ENCODE data around the gene RBM19. TPM values are rescaled to one million over a fixed set of nuclear protein-coding genes. Genes with fewer than 3 reads are reported as not detected.

Gene RBM19
- total RNA-seq, 1 donor from 2014 or later = 13.5 TPM

DNA sequence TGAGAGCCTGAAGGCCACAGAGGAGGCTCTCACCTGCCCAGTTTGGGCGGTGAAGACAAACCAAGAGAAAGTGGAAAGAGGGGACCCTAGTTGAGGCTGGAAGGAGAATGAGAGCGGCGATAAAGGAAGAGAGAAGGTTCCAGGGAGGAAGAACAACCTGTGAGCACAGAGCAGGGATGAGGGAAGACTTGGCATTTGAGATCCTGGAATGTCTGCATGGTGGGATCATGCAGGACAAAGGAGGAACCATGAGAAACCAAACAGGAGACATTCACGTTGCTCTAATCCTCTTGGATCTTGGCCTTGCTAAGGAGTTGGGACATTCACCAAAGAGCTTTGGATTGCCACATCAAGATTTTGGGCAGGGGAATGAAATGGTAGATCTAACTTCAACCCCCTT, 22.9 kb upstream of the RBM19 start:
- DNase-seq (ENCODE audit: low spot score) = no peak
- ATAC-seq = no peak

DNA sequence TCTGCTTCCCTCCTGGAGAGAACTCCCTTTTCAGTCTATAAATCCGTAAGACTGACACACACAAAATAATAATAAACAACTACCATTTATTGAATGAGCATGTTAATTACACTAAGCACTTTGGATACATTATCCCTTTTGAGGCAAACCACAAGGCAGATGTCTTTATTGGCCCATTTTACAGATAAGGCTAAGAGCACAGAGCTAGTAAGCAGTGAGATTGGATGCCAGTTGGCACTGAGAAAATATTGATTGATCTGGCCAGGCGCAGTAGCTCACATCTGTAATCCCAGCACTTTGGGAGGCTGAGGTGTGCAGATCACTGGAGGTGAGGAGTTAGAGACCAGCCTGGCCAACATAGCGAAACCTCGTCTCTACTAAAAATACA, 21.9 kb upstream of the RBM19 start:
- ATAC-seq (peak; percentile 57), DNase-seq (ENCODE audit: low spot score) (no peak)

DNA sequence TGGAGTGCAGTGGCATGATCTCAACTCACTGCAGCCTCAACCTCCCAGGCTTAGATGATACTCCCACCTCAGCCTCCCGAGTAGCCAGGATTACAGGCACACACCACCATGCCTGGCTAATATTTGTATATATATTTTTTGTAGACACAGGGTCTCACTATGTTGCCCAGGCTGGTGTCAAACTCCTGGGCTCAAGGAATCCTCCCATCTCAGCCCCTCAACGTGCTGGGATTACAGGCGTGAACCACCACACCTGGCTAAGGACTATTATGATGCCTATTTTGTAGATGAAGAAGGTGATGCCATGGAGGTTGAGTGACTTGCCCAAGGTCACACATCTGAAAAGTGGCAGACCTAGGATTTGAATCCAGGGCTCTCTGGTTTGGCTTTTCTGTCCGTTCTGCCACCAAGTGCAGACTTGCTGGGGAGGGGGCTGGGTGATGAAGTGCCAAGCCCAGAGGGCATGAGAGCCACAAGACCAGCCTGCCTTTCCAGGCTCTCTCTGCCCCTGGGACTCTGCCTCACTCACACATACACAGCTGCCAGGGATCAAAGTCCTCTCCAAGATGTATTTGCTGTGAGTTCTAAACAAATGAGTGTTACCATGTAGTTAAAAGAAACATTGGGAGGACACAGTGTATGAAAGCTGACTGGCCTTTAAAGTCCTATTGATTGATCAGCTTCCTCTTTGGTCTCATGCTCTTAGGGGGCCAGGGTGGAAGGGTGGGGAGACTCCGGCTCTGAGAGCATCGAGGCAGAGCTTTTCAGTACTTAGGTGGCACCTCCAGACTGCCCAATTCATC, 21.3 kb upstream of the RBM19 start:
- ATAC-seq (peak; percentile 89), DNase-seq (ENCODE audit: low spot score) (no peak)

DNA sequence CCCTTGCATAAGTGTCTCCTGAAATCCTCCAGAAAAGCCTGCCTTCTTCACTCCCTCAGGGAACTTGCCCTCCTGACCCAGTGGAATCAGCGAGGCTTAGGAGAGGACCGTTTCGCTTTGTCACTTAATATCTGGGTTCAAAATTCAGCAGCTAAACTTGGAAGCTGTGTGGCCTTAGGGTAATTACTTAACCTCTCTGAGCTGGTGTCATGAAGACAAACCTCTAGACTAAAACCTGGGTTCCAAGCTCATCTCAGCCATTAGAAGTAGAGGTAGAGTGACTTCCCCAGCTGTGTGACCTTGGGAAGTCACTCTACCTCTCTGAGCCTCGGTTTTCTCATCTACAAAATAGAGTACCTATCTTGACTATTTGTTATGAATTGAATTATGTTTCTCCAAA, 18.3 kb upstream of the RBM19 start:
- DNase-seq (ENCODE audit: low spot score) (no peak), ATAC-seq (no peak)

DNA sequence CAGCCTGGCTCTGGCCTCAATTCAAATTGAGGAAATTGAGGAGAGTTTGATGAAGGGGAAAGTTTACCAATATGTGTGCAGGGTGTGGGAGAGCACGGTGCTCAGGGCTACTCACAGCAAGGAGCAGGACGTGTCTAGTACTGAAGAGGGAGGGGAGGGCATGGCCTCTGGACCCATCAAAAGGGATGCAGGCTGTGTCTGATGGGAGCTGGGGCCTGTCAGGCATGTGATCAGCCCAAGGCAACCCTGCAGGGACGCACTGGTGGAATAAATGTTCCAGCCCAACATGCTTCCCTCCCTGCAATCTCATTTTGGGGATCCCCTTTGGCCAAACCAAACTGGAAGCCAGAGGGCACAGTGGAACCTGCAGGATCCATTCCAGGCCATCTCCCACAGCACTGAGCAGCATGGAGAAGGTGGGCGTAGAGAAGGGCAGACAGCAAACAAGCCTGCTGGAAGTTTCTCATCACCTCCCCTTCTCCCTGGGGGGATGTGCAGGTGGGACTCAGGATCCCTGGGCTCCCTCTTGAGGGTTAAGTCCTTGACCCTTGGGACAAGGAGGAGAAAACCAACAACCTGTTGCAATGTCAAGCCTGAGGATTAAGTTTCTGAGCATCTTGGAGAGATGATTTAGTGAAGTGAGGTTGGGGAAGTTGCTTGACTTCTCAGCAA, 17.8 kb upstream of the RBM19 start:
- DNase-seq (ENCODE audit: low spot score) = no peak

DNA sequence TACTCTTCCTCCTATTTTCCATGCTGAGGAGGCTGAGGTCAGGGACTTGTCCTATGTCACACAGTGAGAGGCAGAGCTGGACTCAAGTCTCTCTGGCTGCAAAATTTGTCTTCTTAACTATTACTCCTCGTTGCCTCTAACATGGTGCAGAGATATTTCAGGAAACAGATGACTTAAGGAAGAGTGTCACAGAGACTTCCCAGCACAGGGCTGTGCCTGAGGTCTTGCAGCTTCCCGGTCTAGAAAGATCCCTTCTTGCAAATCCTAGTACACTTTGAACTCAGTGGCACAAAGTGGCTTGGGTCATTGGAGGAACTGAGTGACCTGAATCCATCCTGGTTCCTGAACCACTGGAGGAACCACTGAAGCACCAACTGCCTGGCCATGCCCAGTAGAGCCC, 17.1 kb upstream of the RBM19 start:
- ATAC-seq (no peak), DNase-seq (ENCODE audit: low spot score) (no peak)

More for the DNA sequence above, 17.8 kb upstream of the RBM19 start:
- ATAC-seq = no peak

DNA sequence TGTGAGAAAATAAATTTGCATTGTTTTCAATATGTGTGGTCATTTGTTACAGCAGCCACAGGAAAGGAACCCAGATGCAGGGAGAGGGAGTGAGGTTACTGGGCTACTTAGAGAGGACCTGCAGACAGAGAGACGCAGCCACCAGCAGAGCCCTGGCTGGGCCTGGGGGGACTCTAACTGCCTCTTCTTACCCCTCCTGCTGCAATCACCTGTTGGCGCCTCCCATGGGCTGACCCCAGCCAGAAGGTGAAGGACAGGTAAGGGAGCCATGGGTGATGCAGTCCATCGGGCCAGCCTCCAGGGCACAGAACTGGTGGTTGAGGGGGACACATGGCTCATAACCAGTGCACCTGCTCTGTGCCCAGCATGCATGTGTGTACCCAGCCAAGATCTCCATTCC, 15.8 kb upstream of the RBM19 start:
- DNase-seq (ENCODE audit: low spot score) (no peak), ATAC-seq (no peak)

DNA sequence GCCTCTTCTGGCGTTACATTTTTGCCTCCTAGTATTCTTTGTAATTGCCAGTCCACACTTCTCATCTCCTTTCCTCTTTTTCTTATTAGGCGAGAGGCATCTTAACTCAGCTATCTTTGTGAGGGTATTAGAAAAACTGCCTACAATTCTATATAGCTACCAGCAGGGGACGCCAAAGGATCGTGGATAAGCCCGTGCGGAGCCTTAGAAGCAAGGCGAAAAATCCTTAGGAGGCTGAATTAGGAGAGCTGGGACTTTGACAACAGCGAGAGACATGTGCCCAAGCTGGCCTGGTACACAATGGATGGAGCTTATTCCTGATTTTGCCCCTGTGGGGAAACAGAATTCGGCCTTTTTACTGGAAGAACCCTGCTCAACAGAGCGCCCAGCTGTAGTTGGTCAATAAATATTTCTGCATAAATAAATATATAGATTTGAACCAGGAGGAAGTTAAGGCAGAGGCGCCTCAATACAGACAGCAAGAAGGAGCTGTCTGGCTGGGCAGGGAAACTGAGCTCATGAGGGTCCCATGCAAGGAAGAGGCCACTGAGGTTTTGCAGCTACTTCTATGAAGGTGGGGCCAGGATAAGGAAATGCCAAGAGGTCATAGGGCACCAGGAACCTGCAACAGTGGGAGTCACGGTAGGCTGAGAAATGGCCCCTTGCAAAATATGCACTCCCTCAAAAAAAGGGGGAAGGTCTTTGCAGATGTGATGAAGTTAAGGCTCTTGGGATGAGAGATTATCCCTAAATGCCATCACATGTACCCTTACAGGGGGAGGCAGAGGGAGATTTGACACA, 14.6 kb upstream of the RBM19 start:
- ATAC-seq (peak; percentile 98), DNase-seq (ENCODE audit: low spot score) (peak; percentile 52)

DNA sequence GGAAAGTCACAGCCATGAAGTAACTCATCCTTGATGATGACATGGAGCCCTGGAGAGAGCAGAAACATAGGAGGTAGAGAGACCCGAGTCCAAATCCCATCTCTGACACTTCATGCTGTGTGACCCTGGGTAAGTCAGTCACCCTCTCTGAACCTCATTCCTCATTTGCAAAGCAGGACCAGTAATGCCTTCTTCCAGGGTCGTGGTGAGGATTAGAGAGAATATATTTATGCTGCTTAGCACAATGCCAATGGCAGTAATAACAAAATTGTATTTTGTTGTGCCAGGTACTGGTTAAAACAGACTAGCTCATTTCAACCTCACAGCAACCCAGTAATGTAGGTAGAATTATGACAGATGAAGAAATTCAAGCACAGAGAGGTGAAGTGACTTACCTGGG, 13.9 kb upstream of the RBM19 start:
- DNase-seq (ENCODE audit: low spot score) = no peak
- ATAC-seq = no peak

DNA sequence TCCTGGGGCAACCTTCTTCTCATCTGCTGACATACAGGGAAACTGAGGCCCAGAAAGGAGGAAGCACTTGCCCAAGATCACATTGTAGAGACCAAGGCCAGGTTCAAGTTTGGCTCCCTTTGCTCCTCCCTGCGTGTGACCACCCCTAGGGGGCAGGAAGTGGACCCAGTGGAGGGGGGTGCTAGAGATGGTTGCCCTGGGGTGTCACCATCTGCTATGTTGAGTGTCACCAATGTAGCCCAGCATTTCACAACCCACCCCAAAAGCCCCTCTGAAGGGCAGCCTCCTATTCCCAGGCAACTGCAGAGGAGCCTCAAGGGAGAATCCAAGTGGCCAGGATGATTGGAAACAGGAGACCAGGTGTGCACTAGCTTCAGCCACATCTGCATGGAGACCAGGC, 12.0 kb upstream of the RBM19 start:
- no peak for ATAC-seq
- DNase-seq (ENCODE audit: low spot score) = no peak

DNA sequence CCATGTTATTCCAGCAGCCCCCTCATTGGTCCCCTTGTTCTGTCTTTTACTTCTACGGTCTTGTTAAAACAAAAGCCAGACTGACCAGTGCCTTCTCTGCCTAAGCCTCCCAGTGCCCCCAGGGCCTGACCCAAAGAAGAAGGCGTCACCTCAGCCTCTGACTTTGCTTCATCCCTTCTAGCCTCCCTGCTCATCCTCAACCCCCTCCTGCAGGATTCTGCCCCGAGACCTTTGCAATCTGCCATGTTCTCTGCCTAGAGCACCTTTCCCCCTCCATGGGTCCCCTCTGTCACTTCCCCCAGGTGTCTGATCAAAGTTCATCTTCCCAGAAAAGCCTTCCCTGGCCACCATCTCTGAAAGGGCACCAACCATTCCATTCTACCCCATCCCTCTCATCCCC, 7.9 kb upstream of the RBM19 start:
- ATAC-seq (no peak), DNase-seq (ENCODE audit: low spot score) (no peak)

DNA sequence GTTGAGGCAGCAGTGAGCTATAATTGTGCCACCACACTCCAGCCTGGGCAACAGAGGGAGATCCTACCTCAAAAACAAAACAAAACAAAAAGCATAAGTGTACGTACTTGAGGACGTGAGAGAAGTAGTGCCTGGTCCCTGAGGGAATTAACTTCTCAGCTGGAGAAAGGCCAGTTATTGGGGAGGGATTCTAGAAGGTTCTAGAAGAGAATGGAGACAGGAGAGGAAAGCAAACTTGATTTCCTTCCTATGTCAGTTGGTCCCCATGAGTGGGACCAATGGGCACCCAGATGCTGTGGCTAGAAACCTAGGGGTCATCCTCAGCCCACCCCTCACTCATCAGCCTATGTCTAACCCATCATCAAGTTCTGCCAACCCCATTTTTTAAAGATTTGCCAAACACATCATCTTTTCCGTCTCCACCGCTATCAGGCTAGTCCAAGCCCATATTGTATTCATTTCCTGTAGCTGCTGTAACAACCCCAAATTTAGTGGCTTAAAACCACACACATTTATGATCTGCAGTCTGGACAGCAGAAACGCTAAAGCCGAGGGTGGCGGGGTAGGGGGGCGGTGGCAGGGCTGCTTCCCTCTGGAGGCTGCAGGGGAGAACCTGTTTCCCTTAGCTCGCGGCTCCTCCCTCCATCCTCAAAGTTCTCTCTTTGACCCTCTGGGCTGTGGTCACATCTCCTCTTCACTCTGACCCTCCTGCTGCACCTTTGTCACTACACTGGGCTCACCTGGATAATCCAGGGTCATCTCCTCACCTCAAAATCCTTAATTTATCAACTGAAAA, 7.2 kb upstream of the RBM19 start:
- ATAC-seq (no peak), DNase-seq (ENCODE audit: low spot score) (no peak)

DNA sequence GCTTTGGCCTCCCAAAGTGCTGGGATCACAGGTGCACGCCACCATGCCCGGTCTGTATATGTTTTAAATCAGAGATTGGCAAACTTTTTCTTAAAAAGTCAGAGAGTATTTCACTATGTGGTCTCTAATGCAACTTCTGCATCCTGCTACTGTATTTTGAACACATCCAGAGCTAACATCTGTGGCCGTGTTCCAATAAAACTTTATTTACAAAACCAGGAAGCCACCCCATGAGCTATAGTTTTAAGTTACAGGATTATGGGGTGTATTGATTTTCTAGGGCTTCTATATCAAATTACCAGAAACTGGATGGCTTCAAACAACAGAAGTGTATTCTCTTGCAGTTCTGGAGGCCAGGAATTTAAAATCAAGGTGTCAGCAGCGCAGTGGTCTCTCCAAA, 5.3 kb upstream of the RBM19 start:
- DNase-seq (ENCODE audit: low spot score) = no peak
- no peak for ATAC-seq

DNA sequence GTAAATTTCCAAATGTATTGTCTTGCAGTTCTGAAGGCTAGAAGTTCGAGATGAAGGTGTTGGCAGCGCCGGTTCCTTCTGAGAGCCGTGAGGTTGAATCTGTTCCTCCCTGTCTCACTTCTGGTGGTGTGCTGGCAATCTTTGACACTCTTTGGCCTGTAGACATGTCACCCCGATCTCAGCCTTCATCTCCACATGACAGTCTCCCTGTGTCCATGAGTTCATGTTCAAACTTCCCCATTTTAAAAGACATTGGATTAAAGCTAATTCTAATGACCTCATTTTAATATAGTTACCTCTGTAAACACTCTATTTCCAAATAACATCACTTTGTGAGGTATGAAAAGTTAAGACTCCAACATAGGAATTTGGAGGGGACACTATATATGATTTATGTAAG, 4.1 kb upstream of the RBM19 start:
- no peak for DNase-seq (ENCODE audit: low spot score)
- no peak for ATAC-seq

DNA sequence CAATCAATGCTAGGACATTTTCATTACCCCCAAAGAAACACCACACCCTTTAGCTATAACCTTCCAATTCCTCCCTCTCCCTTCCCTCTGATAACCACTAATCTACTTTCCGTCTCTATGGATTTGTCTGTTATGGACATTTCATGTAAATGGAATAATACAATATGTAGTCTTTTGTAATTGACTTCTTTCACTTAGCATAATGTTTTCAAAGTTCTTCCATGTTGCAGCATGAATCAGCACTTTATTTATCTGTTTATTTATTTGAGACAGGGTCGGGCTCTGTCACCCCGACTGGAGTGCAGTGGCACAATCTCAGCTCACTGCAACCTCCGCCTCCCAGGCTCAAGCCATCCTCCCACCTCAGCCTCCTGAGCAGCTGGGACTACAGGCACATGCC, 1.2 kb upstream of the RBM19 start:
- DNase-seq (ENCODE audit: low spot score) = no peak
- no peak for ATAC-seq

DNA sequence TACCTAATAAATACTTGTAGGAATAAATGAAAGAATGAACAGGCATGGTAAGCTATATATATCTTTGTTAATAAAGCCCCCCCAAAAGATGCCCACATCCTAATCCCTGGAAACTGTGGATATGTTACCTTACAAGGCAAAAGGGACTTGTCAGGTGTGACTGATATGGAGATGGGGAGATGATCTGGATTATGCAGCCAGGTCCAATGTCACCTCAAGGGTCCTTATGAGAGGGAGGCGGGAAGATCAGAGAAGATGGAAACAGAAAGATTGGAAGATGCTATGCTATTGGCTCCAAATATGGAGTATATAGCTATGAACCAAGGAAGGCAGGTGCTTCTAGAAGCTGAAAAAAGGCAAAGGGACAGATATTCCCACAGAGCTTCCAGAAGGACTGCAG, 3.4 kb downstream of the RBM19 start:
- no peak for DNase-seq (ENCODE audit: low spot score)
- ATAC-seq = no peak

DNA sequence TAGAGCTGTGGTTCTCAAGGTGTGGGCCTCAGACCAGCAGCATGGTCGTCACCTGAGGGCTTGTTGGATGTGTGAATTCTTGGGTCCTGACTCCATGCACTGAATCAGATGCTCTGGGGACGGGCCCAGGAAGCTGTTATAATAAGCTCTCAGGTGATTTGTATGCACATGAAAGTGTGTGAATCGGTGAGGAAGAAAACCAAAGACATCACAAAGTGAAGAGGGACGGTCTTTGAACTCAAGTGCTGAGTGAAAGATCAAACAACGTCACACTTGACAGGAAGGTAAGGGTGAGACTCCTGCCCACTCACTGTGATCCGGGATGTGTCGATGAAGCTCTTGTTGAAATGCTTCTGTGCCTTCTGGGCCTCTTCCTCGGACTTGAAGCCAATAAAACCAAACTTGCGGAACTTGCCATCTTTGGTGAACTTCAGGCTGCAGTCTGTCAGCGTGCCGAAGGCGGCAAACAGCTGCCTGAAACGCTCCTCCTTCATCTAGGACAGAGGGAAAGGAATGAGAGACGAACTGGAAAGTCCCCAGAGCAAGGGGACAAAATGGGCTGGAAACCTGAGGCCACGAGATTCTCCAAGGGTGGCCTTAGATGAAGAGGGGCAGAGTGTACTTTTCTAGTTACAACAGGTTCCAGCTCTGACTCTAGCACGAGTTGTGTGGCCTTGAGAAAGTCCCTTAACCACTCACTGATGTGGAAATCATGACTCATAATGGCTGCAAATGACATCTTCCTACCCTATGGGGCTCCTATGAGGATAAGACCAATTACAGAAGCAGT, 4.0 kb downstream of the RBM19 start:
- ATAC-seq (no peak), DNase-seq (ENCODE audit: low spot score) (no peak)

DNA sequence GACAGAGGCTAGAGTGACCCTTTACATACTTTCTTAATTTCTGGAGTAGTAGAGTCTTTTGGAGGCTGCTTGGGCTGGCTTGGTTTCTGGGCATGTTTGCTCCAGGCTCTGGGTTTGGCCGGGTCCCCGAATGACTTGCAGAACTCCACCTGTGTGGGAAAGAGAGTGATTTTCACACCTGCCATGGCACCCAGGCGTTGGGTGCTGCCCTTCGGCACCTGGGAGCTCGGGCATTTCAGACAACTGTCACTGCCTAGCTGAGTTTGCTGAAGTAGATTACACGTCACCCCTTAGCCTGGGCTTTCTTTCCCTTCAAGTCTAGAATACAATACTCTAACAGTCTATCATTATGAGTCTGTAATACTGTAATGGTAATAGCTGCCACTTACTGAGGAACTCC, 6.1 kb downstream of the RBM19 start:
- ATAC-seq (no peak), DNase-seq (ENCODE audit: low spot score) (no peak)

DNA sequence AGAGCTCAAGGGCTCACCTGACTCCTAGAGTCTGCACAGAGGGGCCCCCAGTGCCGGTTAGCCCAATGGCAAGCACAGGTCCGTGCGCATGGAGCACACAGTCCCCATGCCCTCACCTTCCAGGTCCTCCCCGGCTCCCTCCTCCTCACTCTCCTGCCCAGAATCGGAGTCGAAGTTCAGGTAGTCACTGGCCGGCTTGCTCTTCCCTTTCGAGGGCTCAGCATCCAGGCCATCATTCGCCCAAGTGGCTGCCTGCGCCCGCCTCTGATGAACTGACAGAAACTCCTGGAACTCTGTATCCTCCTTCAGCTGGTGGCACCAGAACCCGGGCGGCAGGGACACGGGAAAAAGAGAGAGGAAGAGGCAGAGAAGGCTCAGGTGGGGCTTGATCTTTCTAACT, 7.0 kb downstream of the RBM19 start:
- no peak for ATAC-seq
- no peak for DNase-seq (ENCODE audit: low spot score)

DNA sequence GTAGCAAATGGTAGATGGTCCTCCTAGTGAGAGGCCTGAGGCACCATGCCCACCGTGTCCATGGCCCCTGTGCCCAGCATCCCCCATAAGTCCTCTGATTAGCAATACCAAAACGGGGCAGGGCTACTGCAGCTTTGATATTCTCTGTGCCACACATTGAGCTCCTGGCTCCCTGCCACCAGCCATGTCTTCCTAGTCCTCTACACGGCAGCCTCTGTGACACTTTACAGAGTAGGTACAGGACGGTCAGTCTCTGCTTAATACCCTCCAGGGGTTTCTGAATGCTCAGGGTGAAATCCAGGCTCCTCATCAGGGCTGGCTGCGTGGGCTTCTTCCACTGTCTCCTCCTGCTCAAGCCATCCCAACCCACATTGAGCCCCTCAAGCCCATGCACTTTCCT, 8.0 kb downstream of the RBM19 start:
- ATAC-seq = no peak
- DNase-seq (ENCODE audit: low spot score) = no peak

Data from left lobe of liver (tissue), 2 donors.